HepG2 (cell line): ENCODE data around the gene UBE3A. TPM values are rescaled to one million over a fixed set of nuclear protein-coding genes. Genes with fewer than 3 reads are reported as not detected.

ENCODE experiments used
- ATAC-seq: fragments of 200-7000 bp; cut with Tn5 transposase; 3 replicates; pipeline ENCODE4 v1.9.1; 2020; ENCODE audit warnings: mild to moderate bottlenecking, moderate library complexity
- BruUV-seq: library from RNA; stranded (reverse); fragments of 400-500 nt; replicated peaks from 2 replicates; lab custom pipeline; 2021; lab: Mats Ljungman, UMichigan
- CTCF ChIA-PET: fragments of 300-600 bp; formaldehyde crosslinking; extraction: SDS; loops from one replicate; lab custom pipeline; 2021; ENCODE audit warnings: low total read pairs, inconsistent platforms, low intra/inter-chr PET ratio; lab: Yijun Ruan, JAX
- POLR2A ChIA-PET: fragments of 350-600 bp; sonication (Branson Sonifier 250); formaldehyde crosslinking; loops from one replicate; lab custom pipeline; 2020; ENCODE audit warnings: antibody characterized with exemption, inconsistent platforms; lab: Yijun Ruan, JAX
- DNase-seq: peaks from one replicate; pipeline ENCODE4 v3.0.0-alpha.2; 2015; ENCODE audit warnings: low spot score
- FAIRE-seq: peaks from 3 replicates; lab custom pipeline; 2011; peaks lifted over from hg19 to GRCh38; lab: Jason Lieb, UNC
- H2AFZ ChIP-seq: one replicate; pipeline ENCODE4 v1.6.1; 2011; ENCODE audit warnings: low read length, inconsistent platforms
- H3K27ac ChIP-seq: fragments of 300-600 bp; 3 replicates; pipeline ENCODE4 v1.8.0; 2011; ENCODE audit warnings: mixed run types, mild to moderate bottlenecking, mixed read lengths, low read length, inconsistent platforms; ENCODE audit not compliant: insufficient read depth; ENCODE audit errors: extremely low read length
- H3K27me3 ChIP-seq, 2 experiments: fragments of 200-600 bp in 1 of 2; 2 replicates in 1 of 2; 3 replicates in 1 of 2; pipeline versions ENCODE4 v1.6.0 to v1.8.0; 2011; ENCODE audit warnings: low read length in 2 of 2, mild to moderate bottlenecking in 2 of 2, moderate library complexity in 2 of 2, inconsistent platforms in 1 of 2; ENCODE audit not compliant: insufficient read depth in 2 of 2, control insufficient read depth in 1 of 2
- H3K36me3 ChIP-seq, 2 experiments: fragments of 200-600 bp in 1 of 2; replicated peaks in 1 of 2; 2 replicates in 1 of 2; 3 replicates in 1 of 2; pipeline versions ENCODE4 v1.5.1 to v1.8.0; 2011; ENCODE audit warnings: low read length in 2 of 2, inconsistent platforms in 1 of 2; ENCODE audit not compliant: insufficient read depth in 2 of 2, control insufficient read depth in 1 of 2
- H3K4me1 ChIP-seq: 2 replicates; pipeline ENCODE4 v1.5.1; 2012; ENCODE audit warnings: low read length, inconsistent platforms; ENCODE audit not compliant: insufficient read depth
- H3K4me2 ChIP-seq: 2 replicates; pipeline ENCODE4 v1.6.0; 2011; ENCODE audit warnings: low read depth, low read length, inconsistent platforms
- H3K4me3 ChIP-seq, 3 experiments: fragments of 200-600 bp in 1 of 3; sonication (generic), shearing (Covaris generic) in 1 of 3; replicated peaks in 1 of 3; 2 replicates each; pipeline ENCODE4 v1.5.1; 2011 to 2016; ENCODE audit warnings: low read length in 3 of 3, inconsistent platforms in 2 of 3, low read depth in 2 of 3, mild to moderate bottlenecking in 2 of 3, control low read depth in 1 of 3, mixed read lengths in 1 of 3; ENCODE audit not compliant: insufficient read depth in 1 of 3
- H3K79me2 ChIP-seq: one replicate; pipeline ENCODE4 v1.6.1; 2011; ENCODE audit warnings: low read length, inconsistent platforms; ENCODE audit not compliant: insufficient read depth
- H3K9ac ChIP-seq: 2 replicates; pipeline ENCODE4 v1.6.0; 2011; ENCODE audit warnings: mild to moderate bottlenecking, low read depth, low read length, inconsistent platforms; ENCODE audit not compliant: insufficient read depth
- H3K9me3 ChIP-seq: 2 replicates; pipeline ENCODE4 v1.5.1; 2012; ENCODE audit warnings: mild to moderate bottlenecking, low read length
- H4K20me1 ChIP-seq: 2 replicates; pipeline ENCODE4 v1.6.0; 2011; ENCODE audit warnings: inconsistent platforms, mild to moderate bottlenecking, low read length, moderate library complexity; ENCODE audit not compliant: insufficient read depth
- CHD4 ChIP-seq: fragments of 200-600 bp; sonication (generic); IDR thresholded peaks from 2 replicates; pipeline ENCODE4 v1.7.0; 2017; ENCODE audit warnings: mild to moderate bottlenecking, low read length, borderline replicate concordance
- REL ChIP-seq: sonication (generic); formaldehyde crosslinking; conservative IDR thresholded peaks from 2 replicates; pipeline ENCODE4 v1.8.0; 2022; ENCODE audit warnings: mild to moderate bottlenecking, missing genetic modification reagents, moderate library complexity
- ZBTB25 ChIP-seq: IDR thresholded peaks from 2 replicates; pipeline ENCODE4 v1.6.1; 2018; ENCODE audit warnings: missing genetic modification reagents
- ZNF564 ChIP-seq: sonication (generic); formaldehyde crosslinking; IDR thresholded peaks from 2 replicates; pipeline ENCODE4 v1.8.1; 2023; ENCODE audit warnings: mild to moderate bottlenecking, missing genetic modification reagents
- ZNF629 ChIP-seq: sonication (generic); formaldehyde crosslinking; conservative IDR thresholded peaks from 2 replicates; pipeline ENCODE4 v1.5.0; 2020; ENCODE audit warnings: missing genetic modification reagents
- WGBS: methylation state at CpG from one replicate; pipeline ENCODE4 v1.1.6; 2017; ENCODE audit warnings: low lambda C conversion rate; 5-methylcytosine and 5-hydroxymethylcytosine counted together
- in situ Hi-C: cut with HindIII; loops from 2 replicates; pipeline ENCODE4 v1.10.0; 2017; ENCODE audit warnings: low pct_unique_long_range_greater_than_20kb; ENCODE audit not compliant: extremely low pct_ligation_motif_present
- intact Hi-C: fragments of 100-400 bp; cut with micrococcal nuclease; formaldehyde crosslinking; loops from one replicate; pipeline ENCODE4 v1.10.0; 2022; ENCODE audit not compliant: unreplicated experiment
- polyA plus RNA-seq, 8 experiments: library from polyadenylated mRNA; depleted of rRNA in 3 of 8; stranded (reverse) in 7 of 8; unstranded in 1 of 8; fragments of >200 nt; fragmentation: Illumina TruSeq in 4 of 8; extraction: Trizol in 4 of 8; gene quantifications; 2 replicates each; pipeline versions ENCODE4 v1.2.1 to v1.2.3, GENCODE V29; 2011 to 2016; ENCODE audit warnings: low read depth in 4 of 8, missing spikeins in 1 of 8, mixed read lengths in 1 of 8; ENCODE audit not compliant: insufficient read depth in 1 of 8
- total RNA-seq, 5 experiments: library from RNA; depleted of rRNA; stranded (reverse); fragments of >200 nt; fragmentation: Illumina TruSeq; extraction: Trizol; gene quantifications; 2 replicates each; pipeline ENCODE4 v1.2.3, GENCODE V29; 2016; ENCODE audit warnings: low read depth in 1 of 5

The UBE3A gene
- total and polyA plus RNA-seq, 2 of the 13 experiments (the other 11 are each of a cell fraction or from before 2014, with no cell fraction given), result 17.3 to 80.5 TPM

GRCh38 chr15:25435474-25436243 is 3.2 kb downstream of the UBE3A start:
- POLR2A ChIA-PET, result no interaction called here
- no peak for ATAC-seq
- no peak for DNase-seq
- peaks cover 38% of the 10 kb centered on the region for H3K4me1 ChIP-seq
- H3K27ac ChIP-seq, result no peak overlapping the region
- H2AFZ ChIP-seq, result no peak overlapping the region
- no peak overlapping the region for H3K9ac ChIP-seq
- CTCF ChIA-PET, result no interaction called here
- no peaks in the 10 kb centered on the region; a peak in 1 of 5 replicates for H3K36me3 ChIP-seq
- peak; percentile 89 for TF ChIP-seq ZNF629 (CRISPR knock-in tag)
- TF ChIP-seq ZNF564, result peak; percentile 98
- no peak for TF ChIP-seq REL (CRISPR knock-in tag)
- TF ChIP-seq ZBTB25 (CRISPR knock-in tag), result no peak
- TF ChIP-seq CHD4, result peak; percentile 96; the same call in 1 of the 2 replicates
- TF ChIP-seq, all 625 proteins: peak for 3
- H3K4me2 ChIP-seq, result peak overlapping the region; percentile 82
- peak overlapping the region in 2 of 3 experiments; percentile 95 to 98; a peak in 3 of 6 replicates for H3K4me3 ChIP-seq
- H3K9me3 ChIP-seq, result no peaks in the 10 kb centered on the region
- in situ Hi-C loops, result loop anchor here (10.0 kb wide), 1 partner anchor 61 kb away; no protein-coding TSS in a partner anchor
- H4K20me1 ChIP-seq, result peaks cover 47% of the 10 kb centered on the region
- no peaks in the 10 kb centered on the region for H3K27me3 ChIP-seq
- no TSS peak for BruUV-seq
- WGBS, result 71% methylated on average over 5 of the region's 5 CpGs
- intact Hi-C loops, result loop anchor here (5.0 to 10.0 kb wide), 2 partner anchors 61 to 88 kb away; no protein-coding TSS in a partner anchor
- peaks cover 76% of the 10 kb centered on the region for H3K79me2 ChIP-seq
- FAIRE-seq, result no peak
